NCI-H146 treated with DMSO at 0.1 percent for 48 hours (cell line): ENCODE data around the gene C2orf72.
"Not testable (repeated sequence)": the region's sequence is repeated elsewhere in the genome, so short reads cannot be mapped to it uniquely, and the experiment has no call there.

Experiments used
- DNase-seq: peaks from one replicate; lab custom pipeline; 2025; ENCODE audit not compliant: unreplicated experiment; lab: John Stamatoyannopoulos, UW

The C2orf72 gene

DNA sequence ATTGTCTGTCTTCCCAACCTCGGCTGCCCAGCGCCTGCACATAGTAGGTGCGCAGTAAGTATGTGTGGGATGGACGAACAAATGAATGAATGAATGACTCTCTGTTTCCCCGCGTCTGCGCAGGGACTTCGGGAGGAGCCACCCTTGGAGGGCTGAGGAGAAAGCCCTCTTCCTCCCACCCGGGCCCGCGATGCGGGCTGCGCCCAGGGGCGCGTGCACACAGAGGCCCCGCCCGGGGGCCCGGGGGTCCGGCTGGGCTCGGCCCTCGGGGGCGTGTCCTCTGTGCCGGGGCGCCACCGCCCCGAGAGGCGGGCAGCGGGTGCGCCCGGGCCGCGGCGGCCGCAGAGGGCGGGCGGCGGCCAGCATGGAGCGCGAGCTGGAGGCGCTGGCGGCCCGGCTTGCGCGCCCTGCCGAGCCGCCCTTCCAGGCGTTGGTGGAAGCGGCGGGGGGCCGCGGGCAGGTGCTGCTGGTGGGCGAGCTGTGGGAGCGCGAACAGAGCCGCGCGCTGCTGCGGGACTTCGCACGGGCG, at the start of gene C2orf72:
TSS of gene C2orf72 (plus strand) at position 322 of the 529 bp plus-strand sequence. CDS start at position 365, 43 bp downstream.
- DNase-seq = no peak

- no peak for DNase-seq
Measured at GRCh38 chr2:230989731-230990130, 47.6 kb upstream of the C2orf72 start.

DNA sequence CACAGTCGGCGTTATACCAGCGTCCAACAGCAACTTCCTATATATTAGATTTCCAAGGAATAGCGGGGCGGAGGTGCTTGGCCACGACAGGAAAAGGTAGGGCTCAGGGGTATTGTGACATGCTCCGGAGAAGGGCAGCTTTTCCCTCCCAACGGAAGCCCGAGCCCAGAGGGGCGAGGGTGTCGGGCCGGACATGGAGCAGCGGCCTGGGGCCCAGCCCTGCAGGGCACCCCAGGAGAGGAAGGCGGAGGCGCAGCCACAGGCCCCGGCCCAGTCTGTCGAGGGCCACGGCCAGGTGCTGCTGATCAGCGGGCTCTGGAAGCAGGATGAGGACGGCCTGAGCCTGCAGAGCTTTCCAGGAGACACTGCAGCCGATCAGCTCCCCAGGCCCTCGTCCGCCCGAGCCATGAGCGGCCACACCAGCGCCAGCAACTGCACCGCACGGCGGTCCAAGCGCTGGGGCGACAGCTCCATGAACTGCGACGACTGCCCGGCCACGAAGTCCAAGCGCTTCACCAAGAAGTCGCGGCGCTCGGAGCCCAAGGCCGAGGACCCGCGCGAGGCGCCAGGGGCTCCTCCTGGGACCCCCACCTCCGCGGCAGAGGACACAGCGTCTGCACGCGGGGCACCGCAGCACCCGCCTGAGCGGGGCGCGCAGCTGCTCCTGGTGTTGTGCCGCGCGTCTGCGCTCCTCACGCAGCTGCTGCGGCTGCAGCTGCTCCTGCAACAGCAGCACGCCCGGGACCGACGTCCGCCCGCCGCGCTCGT, 47.0 kb upstream of the C2orf72 start:
- DNase-seq = no peak

GRCh38 chr2:230990899-230991150, 46.5 kb upstream of the C2orf72 start:
- no peak for DNase-seq

- no peak for DNase-seq
Measured at GRCh38 chr2:230991598-230991997, 45.7 kb upstream of the C2orf72 start.

GRCh38 chr2:230995821-230996220, 41.5 kb upstream of the C2orf72 start, which contains the start of gene SPATA3:
SPATA3 (plus strand) TSS chr2:230996121; CDS start chr2:230996234, 113 bp downstream.
- DNase-seq = no peak

DNA sequence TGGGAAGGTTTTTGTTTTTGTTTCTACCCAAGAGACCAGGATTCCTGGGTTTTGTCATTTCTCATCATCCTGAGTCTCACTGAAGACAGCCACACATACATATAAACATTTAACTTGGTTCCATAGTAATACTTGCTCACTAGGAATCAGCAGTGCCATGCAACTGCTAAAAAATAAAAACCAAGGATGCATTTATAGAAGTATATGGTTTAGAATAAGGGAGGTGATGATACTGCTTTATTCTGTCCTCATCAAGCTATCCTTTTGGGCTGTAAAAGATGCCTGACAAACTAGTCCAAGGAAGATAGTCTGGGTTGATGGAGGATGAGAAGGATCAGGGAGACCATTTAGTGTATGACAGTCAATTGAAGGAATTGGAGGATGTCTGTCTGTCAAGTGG, 40.7 kb upstream of the C2orf72 start:
- no peak for DNase-seq

GRCh38 chr2:230998882-230999281, 38.4 kb upstream of the C2orf72 start:
- no peak for DNase-seq

DNA sequence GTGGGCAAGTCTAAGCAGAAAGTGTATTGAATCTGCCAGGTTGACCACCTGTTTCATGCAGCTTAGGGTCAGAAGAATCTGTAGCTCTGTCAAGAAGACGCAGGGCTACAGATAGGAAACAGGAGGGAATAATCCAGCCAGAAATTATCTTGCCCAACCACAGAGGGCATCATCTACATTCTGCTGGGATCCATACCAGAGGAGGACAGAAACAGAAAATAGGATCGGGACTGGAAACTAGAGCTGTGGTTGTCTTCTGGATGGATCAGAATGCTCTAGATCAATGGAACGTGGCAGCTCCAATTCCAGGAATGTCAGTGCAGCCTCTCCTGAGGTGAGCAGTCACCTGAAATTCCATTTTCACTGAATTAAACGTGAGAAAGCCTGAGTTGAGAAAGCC, 37.8 kb upstream of the C2orf72 start:
- DNase-seq = no peak

DNA sequence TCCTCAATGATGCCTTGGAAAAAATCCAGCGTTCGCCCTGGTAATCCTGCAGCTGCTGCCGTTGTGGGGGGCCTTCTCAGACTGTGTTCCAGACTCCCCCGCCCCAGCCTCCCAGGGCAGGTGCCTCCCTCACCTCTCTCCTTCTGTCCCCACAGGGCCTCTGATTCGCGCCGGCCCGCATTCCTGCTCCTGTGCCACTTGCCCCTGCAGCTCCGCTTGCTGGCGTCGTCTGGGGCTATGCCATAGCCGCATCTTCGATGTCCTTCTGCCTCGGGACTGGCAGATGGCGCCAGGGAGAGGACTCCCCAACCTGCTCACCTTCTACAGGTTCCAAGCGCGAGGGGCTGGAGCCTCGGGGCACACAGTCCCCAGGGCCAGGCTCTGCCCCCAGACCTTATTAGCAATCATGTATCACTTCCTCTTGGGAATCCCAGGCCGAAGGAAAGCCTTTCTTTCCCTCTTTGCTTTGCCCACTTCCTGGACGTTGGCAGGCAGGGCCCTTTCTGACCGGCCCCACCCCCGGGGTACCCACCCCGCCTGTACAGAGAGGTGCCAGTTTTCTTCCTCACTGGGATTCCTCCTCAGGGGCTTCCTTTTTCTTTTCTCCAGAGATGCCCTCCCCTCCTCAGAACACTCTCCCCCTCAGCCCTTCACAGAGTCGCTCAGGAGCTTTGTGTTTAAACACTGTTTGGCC, 37.0 kb upstream of the C2orf72 start:
- DNase-seq = no peak

DNA sequence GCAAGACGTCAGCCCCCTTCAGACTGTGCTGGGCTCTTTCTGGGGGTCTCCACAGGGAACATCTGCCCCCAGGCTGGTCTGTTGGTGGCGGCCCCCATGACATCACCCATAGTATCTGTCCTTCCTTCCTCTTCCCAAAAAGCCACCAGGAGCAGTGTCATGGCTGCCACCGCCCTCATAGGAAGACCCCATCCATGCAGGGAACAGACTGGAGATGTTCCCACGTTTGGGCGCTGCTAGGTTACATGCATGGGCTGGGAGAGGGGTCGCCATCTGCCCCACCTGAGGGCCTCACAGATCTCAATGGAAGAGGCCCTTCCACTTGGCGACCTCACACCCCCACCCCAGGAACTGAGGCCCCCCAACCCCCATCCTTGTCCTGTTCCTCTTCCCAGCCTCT, 36.3 kb upstream of the C2orf72 start:
- no peak for DNase-seq

GRCh38 chr2:231001921-231002320, 35.4 kb upstream of the C2orf72 start:
- no peak for DNase-seq

DNA sequence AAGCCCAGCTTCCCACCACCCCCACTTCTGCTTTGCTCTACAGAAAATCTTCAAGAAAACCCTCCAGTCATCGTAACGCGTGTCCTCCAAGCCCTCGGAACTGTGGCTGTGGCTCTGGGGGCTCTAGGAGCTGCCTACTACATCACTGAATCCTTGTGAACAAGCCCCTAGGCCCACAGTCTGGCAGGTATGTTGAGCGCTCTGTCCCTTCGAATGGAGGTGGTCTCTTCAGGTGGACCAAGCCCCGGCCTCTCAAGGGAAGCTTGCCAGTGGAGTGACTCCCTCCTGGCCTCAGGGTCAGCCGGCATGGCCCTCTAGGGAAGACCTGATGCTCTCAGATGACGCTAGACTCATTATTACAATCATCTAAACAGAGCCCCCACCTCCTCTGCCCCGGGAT, 34.7 kb upstream of the C2orf72 start:
- DNase-seq = no peak

DNA sequence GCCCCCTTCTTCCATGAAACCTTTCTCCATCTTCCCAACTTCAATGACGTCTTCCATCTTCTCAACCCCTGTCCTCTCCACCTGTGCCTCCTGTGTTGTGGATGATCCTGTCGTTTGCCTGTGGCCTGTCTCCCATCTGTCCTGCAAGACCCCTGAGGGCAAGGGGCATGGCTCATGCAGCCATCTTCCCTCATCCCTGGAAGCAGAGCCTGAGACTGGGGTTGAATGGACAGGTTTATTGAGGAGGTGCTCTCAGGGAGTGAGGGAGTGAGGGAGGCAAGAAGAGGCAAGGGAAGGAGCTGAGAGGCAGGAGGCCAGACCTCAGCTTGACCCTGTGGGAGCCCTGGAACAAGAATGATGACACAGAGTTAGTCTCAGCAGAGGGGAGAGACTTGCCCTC, 34.1 kb upstream of the C2orf72 start:
- no peak for DNase-seq

DNA sequence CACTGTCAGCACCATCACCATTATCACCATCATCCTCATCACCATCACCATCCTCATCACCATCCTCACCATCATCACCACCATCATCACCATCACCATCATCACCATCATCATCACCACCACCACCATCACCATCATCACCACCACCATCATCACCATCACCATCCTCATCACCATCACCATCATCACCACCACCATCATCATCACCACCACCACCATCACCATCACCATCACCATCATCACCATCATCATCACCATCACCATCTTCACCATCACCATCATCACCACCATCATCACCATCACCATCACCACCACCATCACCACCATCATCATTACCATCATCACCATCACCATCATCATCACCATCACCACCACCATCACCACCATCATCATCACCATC, 32.4 kb upstream of the C2orf72 start:
- DNase-seq = not testable (repeated sequence)

DNA sequence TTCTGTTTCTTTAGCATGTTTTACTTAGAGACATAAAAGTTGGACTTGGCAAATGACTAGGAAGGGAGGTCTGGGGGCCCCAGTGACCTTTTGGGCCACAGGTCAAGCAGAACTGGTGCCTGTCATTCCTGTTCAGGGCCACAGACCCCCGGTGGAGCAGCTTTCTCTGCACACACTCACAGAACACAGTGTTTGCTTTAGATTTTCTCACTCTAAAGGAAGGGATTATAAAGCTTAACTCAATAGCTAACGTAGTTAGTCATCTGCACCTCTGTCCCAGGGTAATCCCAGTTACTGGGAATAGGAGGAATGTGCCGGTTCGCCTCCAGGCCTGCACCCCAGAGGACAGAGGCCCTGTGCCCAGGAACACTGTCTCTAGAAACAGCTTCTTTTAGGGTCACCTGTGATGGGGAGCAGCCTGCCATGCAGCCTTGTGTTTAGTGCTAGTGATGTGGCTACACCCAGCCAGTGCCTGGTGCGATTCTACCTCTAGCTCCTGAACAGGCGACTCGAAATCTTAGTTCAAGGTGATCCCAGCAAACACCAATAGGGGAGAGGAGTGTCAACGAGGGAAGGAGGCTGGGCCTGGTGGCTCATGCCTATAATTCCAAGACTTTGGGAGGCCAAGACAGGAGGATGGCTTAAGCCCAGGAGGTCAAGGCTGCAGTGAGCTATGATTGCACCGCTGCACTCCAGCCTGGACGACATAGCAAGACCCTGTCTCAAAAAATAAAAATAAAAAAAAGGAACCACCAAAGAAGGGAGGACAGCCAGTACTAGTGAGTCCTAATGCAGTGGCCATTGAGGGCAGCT, 29.8 kb upstream of the C2orf72 start:
- DNase-seq = no peak

DNA sequence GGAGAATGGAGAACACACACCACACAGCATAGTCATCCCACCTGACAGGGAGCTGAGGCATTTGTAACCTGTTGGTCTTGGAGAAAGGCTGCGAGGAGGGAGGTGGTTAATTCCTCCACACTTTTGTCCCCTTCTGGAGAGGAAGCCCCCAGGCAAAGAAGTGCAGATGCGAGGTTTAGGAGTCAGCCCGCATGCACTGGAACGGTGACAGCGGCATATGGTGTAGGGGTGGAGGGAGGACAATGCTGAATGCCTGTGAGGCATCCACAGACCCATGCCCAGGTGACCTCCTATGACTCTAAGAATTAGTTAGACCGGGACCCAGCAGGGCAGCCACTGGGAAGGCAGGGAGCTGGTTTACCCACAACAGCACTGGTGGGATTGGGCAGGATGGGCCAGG, 29.2 kb upstream of the C2orf72 start:
- DNase-seq = no peak

DNA sequence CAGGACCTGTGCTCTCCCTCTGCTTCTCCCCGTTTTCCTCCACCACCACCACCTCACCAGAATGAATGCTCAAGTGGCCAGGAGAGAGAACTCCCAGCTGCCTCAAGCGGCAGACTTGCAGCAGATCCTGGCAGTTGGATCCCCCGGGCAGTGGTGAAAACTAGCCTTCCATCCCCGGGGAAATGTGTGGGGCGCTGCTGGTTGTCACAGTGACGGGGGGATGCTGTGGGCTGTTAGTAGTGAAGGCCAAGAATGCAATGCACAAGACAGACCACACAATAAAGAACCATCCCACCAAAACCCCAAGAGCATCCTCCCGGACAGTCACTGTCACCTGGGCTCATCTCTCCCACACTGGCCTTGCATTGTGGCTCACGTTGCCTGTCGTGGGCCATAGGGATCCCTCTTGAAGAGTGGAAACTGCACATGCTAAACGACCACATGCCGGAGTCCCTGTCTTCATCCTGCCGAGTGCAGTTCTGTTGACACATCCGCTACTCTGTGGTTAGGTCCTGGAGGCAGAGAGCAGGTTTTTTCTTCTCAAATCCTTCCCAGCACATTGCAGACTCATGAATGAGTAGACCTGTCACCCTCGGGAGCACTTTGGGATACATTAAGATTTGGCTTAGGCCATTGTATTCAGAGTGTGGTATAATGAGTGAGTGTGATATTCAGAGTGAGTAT, 27.9 kb upstream of the C2orf72 start:
- no peak for DNase-seq

- no peak for DNase-seq
Measured at GRCh38 chr2:231010201-231010730, 27.1 kb upstream of the C2orf72 start.

- no peak for DNase-seq
Measured at GRCh38 chr2:231011526-231011925, 25.8 kb upstream of the C2orf72 start.

- DNase-seq = no peak
Measured at GRCh38 chr2:231012463-231012862, 24.9 kb upstream of the C2orf72 start.
